Measurements from ENCODE around the gene SSX5. TPM values are rescaled to one million over a fixed set of nuclear protein-coding genes. Genes with fewer than 3 reads are reported as not detected.

The SSX5 gene
- total RNA-seq, 1 experiment from 2014 or later = not detected

GRCh38 chrX:48156014-48156413 is 40.6 kb downstream of the SSX5 start:
- Histone ChIP-seq H3K56ac (ENCODE audit: insufficient read length, low read depth, low read length) (no peak overlapping the region), H4K5ac (ENCODE audit: insufficient read length, low read depth, low read length) (no peak overlapping the region), H4K91ac (ENCODE audit: insufficient read length, low read depth, low read length) (no peak overlapping the region), H3K79me2 (ENCODE audit: insufficient read depth, low read length) (no peaks in the 10 kb centered on the region), H3K4me1 (ENCODE audit: insufficient read depth, low read length) (no peaks in the 10 kb centered on the region), H3K14ac (ENCODE audit: insufficient read depth, low read length) (no peak overlapping the region), H3K23me2 (ENCODE audit: insufficient read length, low read depth, low read length, poor library complexity, severe bottlenecking) (no peaks in the 10 kb centered on the region), H3T11ph (ENCODE audit: low read length) (no peak overlapping the region), H4K20me1 (ENCODE audit: control insufficient read depth, insufficient read depth, insufficient read length) (no peaks in the 10 kb centered on the region), H4K8ac (replicated peaks; ENCODE audit: insufficient read length, low read depth, low read length) (no peak overlapping the region), H3K9me3 (ENCODE audit: control insufficient read depth, low read depth, low read length) (peaks cover 8% of the 10 kb centered on the region), H2BK12ac (ENCODE audit: insufficient read length, low read depth, low read length) (no peak overlapping the region), H3K4ac (ENCODE audit: low read depth, low read length) (no peak overlapping the region), H3K27me3 (ENCODE audit: insufficient read depth, low read length) (no peaks in the 10 kb centered on the region), H2BK15ac (ENCODE audit: low read depth, low read length) (no peak overlapping the region), H2BK120ac (ENCODE audit: low read depth, low read length, poor library complexity, severe bottlenecking) (no peak overlapping the region), H2BK20ac (ENCODE audit: low read depth, low read length, poor library complexity, severe bottlenecking) (no peak overlapping the region), H3K9ac (ENCODE audit: extremely low read depth, insufficient read length, low read length) (no peak overlapping the region), H2AFZ (ENCODE audit: low read length) (no peak overlapping the region), H3K4me2 (ENCODE audit: insufficient read depth, insufficient read length, low read length) (no peak overlapping the region), H3K27ac (ENCODE audit: insufficient read length, low read depth, low read length) (no peak overlapping the region), H2AK5ac (ENCODE audit: insufficient read length, low read length) (no peak overlapping the region), H3K18ac (ENCODE audit: insufficient read length, low read depth, low read length) (no peak overlapping the region), H3K23ac (ENCODE audit: insufficient read length, low read depth, low read length) (no peak overlapping the region), H3K79me1 (ENCODE audit: insufficient read depth, low read depth, low read length, poor library complexity, severe bottlenecking) (no peaks in the 10 kb centered on the region), H2BK5ac (ENCODE audit: insufficient read length, low read length) (no peak overlapping the region)
- Mint-ChIP-seq H3K4me3 (no peak overlapping the region), H3K27ac (no peak overlapping the region), H3K36me3 (ENCODE audit: insufficient read depth in 1 of 3, low read depth in 3 of 3) (peaks cover 0 to 7% (median 6%) of the 10 kb centered on the region in 3 experiments; a peak in 4 of 7 replicates), H3K9me3 (peaks cover 67 to 70% of the 10 kb centered on the region in 2 experiments), H3K27me3 (ENCODE audit: low read depth) (peaks cover 14% of the 10 kb centered on the region), H3K4me1 (no peaks in the 10 kb centered on the region)
- no peak for DNase-seq
- WGBS (ENCODE audit: extremely low coverage, insufficient read length, low lambda C conversion rate) = no CpG with 5 or more reads among the region's 12 CpGs
- TF ChIP-seq CTCF (conservative IDR thresholded peaks at IDR 0.05) = no peak

Data from H9 (cell line).